ENCODE data around the gene PLEKHG3.

GRCh38 chr14:64796369-64796768, 92.1 kb downstream of the PLEKHG3 start:
- TF ChIP-seq CTCF (IDR thresholded peaks at IDR 0.05) (no peak), POLR2AphosphoS5 (IDR thresholded peaks at IDR 0.05) (no peak)
